ENCODE measurements around the gene ARAP3. TPM values are rescaled to one million over a fixed set of nuclear protein-coding genes. Genes with fewer than 3 reads are reported as not detected.

ARAP3 gene
- total and polyA plus RNA-seq, 9 of the 15 experiments (the other 6 are each of a cell fraction or from before 2014, with no cell fraction given): 0.83 to 25.7 (median 6.4) TPM

- TF ChIP-seq RAD21 (CRISPR knock-in tag; conservative IDR thresholded peaks at IDR 0.05 in 1 of 2, IDR thresholded peaks at IDR 0.05 in 1 of 2) (peak in 1 of 2 experiments; percentile 51; a peak in 2 of 4 replicates), HDAC2 (IDR thresholded peaks at IDR 0.05) (peak; percentile 39; the same call in 1 of the 2 replicates), ZNF592 (IDR thresholded peaks at IDR 0.05) (peak; percentile 56), ZEB2 (IDR thresholded peaks at IDR 0.05) (peak; percentile 59), PCBP1 (IDR thresholded peaks at IDR 0.05; ENCODE audit: low read depth, low read length, poor library complexity, severe bottlenecking) (no peak), JUND (IDR thresholded peaks at IDR 0.05; ENCODE audit: borderline replicate concordance, low read depth, low read length) (peak; percentile 17; the same call in 1 of the 2 replicates), JUND (tag; IDR thresholded peaks at IDR 0.05; ENCODE audit: borderline replicate concordance, low read depth, low read length) (no peak), PRDM10 (IDR thresholded peaks at IDR 0.05; ENCODE audit: partially characterized antibody) (peak; percentile 13), ESRRA (IDR thresholded peaks at IDR 0.05; ENCODE audit: borderline replicate concordance, low read depth) (peak; percentile 80), NFE2 (IDR thresholded peaks at IDR 0.05; ENCODE audit: low read depth) (peak; percentile 10; the same call in 1 of the 2 replicates), EP400 (IDR thresholded peaks at IDR 0.05) (peak; percentile 47; the same call in 1 of the 2 replicates), JUN (IDR thresholded peaks at IDR 0.05; ENCODE audit: borderline replicate concordance, low read depth, low read length) (peak; percentile 35; the same call in 1 of the 2 replicates), JUN (CRISPR knock-in tag; IDR thresholded peaks at IDR 0.05; ENCODE audit: borderline replicate concordance) (no peak), ZNF518B (CRISPR knock-in tag; IDR thresholded peaks at IDR 0.05) (no peak)
Observed at GRCh38 chr5:141669520-141669919, 12.5 kb downstream of the ARAP3 start (continued).

Data from K562 (cell line).